Measurements from ENCODE around the gene ATG7.
A peak's percentile ranks its signal among the peaks of the same experiment; 100 is the strongest.

Gene ATG7

GRCh38 chr3:11535243-11535960 is 263.2 kb downstream of the ATG7 start:
- no peak for DNase-seq (ENCODE audit: low read depth in 2 of 2)

DNA sequence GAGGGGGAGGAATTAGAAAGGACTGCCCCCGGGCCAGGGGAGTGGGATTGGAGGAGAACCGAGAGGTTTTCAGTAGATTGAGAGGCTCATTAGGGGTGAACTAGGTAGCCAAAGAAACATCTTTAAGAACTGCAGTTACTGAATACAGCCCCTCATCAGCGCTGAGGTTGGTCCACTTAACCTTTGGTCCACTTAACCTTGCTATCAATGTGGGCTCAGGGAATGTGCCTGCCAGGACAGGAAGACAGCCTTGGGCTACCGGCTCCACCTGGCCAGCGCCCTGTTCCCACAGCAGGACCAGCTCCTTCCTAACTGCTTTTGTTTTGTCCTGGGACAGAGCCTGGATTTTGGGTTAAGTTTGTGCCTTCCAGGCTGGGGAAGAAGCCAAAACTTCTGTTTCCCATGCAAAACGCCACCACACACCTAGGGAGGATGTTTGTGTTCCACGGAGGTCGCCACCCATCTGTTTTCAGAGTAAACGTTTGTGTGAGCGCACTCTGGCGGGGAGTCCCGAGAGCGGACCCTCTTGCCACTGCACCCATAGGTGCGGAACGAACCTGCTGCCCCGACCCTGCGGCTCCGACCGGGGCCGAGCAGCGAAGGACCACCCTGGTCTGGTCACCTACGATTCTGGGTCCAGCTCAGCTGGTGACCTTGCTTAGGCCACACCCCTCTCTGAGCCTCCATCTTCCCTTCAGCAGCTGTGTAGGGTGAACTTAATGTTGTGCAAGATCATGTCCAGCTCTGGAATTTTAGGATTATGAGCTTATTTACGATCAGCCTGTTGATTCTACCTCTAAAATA is 264.1 kb downstream of the ATG7 start:
- no peak for DNase-seq (ENCODE audit: low read depth in 2 of 2)

DNA sequence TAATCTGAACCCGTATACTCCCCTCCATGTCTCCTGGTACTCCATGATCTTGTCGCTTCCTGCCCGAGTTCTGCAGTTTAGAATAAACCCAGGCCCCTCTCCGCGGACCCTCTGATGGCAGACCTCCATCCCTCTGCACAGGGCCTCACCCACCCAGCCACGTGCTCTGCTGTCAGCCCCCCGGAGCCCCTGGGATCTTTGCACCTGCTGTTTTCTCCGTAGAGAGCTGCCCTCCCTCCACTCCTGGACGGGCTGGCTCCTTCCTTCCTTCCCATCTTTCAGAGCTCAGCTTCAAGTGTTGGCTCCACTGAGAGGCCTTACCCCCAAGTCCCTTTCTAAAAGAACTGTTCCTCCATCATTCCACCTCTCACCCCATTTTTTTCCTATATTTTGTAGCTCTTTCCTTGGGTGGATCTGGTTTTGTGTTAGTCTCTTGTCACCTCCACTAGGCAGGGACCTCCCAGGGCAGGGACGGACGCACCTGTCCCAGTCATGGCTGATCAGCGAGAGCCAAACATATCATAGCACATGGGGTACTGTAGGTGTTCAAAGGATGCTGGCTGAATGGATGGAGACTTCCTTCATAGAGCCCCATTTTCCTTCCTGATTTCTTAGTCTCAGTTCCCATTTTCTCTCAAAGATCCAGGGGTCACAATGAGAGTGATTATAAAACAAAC is 264.9 kb downstream of the ATG7 start:
- no peak for DNase-seq (ENCODE audit: low read depth in 2 of 2)

GRCh38 chr3:11538581-11538980 is 266.4 kb downstream of the ATG7 start:
- no peak for DNase-seq (ENCODE audit: low read depth in 2 of 2)

GRCh38 chr3:11539218-11539617 is 267.0 kb downstream of the ATG7 start:
- no peak for DNase-seq (ENCODE audit: low read depth in 2 of 2)

GRCh38 chr3:11539677-11540076 is 267.5 kb downstream of the ATG7 start:
- DNase-seq (ENCODE audit: low read depth in 2 of 2), result no peak

GRCh38 chr3:11541321-11542303 is 269.4 kb downstream of the ATG7 start:
- DNase-seq (ENCODE audit: low read depth in 2 of 2), result no peak

DNA sequence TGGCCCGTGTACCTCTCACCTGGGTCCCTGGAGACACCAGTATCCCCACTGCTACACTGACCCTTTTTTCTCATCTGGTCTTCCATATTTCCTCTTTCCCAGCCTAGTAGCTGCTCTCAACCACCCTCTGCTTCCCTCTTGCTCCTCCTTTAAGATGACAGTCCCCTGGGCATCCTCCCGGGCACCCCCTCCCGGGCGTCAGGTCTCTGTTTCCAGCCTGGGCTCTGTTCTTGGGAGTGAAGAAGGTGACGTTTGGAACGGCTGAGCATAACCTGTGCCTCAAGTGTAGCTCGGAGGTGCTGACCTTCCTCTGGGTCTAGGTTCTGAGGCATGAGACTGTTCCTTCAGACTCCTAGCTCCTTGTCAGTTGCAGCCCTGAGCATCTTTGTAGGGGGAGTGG is 270.4 kb downstream of the ATG7 start:
- DNase-seq (ENCODE audit: low read depth in 2 of 2), result no peak

- no peak for DNase-seq (ENCODE audit: low read depth in 2 of 2)
Observed at GRCh38 chr3:11543141-11543947, 271.1 kb downstream of the ATG7 start.

DNA sequence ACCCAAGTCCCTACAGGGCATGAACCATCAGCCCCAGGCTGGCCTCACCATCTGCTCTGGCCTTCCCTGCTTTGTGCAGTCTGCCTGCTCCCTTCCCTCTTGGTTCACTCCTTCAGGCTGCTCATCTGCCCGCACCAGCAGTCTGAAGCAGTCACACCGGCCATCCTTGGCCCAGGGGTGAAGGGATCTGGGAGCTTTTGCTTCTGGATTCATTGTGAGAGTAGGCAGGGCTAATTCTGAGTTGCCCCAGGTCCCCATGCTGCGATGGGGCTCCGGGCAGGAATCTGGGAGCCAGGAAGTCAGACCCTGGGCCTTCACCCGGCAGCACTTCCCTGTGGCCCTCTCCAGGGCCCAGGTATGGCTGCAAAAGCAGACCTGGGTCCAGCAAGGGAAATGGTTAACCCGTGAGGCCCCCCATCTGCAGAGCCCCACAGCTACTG is 271.8 kb downstream of the ATG7 start:
- DNase-seq (ENCODE audit: low read depth in 2 of 2), result no peak

GRCh38 chr3:11544412-11545181 is 272.4 kb downstream of the ATG7 start:
- DNase-seq (ENCODE audit: low read depth in 2 of 2), result no peak

- no peak for DNase-seq (ENCODE audit: low read depth in 2 of 2)
Observed at GRCh38 chr3:11545186-11545851, 273.1 kb downstream of the ATG7 start.

DNA sequence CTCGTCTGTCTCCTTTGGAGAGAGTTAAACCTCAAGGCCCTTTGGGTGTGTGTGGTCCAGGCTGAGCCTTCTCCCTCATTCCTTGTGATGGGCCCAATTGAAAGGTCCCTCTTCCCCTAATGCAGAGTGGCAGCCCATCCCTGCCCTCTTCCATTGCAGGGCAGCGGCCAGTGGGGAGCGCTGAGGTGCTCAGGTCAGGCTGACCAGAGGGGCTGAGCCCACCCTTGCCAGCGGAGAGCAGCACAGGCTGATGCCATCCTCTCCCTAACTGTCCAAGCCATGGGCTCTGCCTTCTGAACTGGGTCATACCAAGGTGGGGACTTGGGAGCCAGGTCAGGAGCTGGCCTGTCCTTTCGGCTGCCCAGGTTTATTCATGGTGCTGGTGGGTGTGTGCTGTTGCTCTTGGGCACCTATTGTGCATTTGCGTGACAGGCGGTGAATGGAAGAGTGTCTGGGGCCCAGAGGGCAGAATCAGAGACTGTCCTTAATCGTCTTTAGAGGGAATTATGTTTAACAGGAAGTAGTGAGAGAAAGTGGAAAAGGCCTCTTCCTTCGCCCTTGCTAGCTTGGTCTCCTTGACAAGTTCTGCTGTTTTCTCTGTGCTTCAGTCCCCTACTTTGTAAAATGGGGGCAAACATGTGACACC is 274.6 kb downstream of the ATG7 start:
- DNase-seq (ENCODE audit: low read depth in 2 of 2), result no peak

GRCh38 chr3:11547498-11547897 is 275.3 kb downstream of the ATG7 start:
- no peak for DNase-seq (ENCODE audit: low read depth in 2 of 2)

DNA sequence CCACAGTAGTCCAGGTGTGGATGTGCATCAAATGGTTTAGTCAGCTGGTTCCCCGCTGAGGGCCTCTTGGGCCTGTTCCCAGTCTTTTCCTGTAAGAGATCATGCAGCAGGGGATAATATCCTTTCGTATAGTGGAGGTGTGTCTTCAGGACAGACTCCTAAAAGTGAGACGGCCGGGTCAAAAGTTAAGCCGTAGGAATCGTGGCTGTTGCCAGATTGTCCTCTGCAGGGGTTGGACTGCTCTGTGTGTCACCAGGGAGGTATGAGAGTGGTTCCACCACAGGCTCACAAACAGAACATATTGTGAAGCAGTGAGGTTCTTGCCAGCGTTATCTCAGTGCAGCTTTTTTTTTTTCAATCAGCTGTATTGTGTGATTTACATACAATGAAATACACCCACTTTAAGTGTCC is 276.5 kb downstream of the ATG7 start:
- peak in 1 of 2 experiments; percentile 36 for DNase-seq (ENCODE audit: low read depth in 2 of 2)

DNA sequence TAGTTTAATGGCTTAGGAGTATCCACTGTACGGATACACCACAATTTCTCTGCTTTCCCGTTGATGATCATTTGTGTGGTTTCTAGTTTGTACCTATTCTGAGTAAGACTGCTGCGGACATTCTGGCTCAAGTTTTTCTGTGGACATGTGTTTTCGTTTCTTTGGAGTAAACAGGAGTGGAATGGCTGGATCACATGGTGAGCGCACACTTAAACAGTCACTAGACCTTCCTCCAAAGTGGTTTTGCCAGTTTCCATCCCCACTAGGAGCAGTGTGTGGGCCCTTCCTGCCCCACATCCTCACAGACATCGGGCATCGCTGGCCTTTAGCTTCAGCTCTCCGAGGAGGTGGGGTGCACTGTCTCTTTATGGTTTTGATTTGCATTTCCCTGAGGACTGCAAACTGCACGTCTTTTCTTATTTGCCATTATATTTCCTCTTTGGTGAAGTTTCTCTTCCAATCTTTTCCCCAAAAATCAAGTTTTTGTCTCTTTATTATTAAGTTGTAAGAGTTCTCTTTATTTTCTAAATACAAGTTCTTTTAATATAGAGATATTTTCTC is 277.5 kb downstream of the ATG7 start:
- no peak for DNase-seq (ENCODE audit: low read depth in 2 of 2)

- no peak for DNase-seq (ENCODE audit: low read depth in 2 of 2)
Observed at GRCh38 chr3:11551036-11551435, 278.8 kb downstream of the ATG7 start.

All from fibroblast of skin of left biceps (primary cell).